NCI-H1930 (cell line): ENCODE data around the gene FGD2.
"Not testable (repeated sequence)": the region's sequence is repeated elsewhere in the genome, so short reads cannot be mapped to it uniquely, and the experiment has no call there.

ENCODE experiments used
- DNase-seq, 2 experiments: peaks; one replicate each; lab custom pipeline; 2025; lab: John Stamatoyannopoulos, UW

The FGD2 gene

GRCh38 chr6:37058984-37059343, 53.5 kb downstream of the FGD2 start:
- DNase-seq: not testable (repeated sequence)

DNA sequence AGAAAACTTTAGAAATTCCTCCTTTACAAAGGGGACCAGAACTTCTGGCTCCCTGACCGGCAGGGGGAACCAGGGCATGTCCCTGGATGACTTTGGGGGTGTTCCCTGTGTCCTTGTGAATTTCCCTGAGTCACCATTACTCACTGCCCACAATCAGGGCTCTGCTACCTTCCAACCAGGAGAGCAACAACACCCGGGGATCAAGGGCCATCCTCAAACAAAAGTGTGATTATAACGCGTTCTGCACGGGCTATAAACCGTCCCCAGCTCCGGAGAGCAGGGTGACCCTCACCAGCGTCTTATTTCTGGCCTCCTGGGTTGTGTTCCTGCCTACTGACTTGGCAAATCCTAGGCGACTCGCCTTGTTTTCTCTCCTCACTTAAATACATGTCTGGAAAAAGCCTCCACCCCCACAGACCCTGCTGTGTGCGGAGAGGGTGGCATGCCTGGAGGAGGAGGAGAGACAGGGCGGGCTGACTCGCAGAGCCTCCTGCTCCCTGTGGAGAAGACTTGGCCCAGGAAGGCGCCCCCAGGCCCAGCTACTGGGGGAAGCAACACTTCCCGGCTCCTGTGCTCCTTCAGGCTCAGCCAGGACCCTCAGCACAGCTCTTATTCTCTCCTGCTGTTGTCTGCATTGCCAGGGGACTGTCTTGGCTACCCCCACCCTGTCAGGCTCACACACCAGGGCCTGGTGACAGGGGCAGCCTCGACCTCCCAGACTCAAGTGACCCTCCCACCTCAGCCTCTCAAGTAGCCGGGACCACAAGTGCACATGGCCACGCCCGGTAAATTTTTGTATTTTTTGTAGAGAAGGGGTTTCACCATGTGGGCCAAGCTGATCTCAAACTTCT, 54.1 kb downstream of the FGD2 start:
- DNase-seq: no peak

DNA sequence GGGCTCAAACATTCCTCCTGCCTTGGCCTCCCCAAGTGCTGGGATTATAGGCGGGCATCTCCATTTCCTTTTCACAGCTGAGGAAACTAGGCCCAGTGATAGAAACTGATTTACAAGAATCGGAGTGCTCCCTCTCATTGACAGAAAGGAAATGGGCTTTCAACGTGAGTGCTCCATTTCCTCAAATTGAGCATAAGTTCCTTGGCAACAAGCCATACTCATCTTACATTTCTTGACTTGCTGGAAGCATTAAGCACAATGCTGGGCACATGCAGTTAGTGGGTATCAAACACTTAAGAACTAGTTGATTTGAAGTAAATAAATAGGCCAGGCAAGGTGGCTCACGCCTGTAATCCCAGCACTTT, 54.7 kb downstream of the FGD2 start:
- no peak for DNase-seq

DNA sequence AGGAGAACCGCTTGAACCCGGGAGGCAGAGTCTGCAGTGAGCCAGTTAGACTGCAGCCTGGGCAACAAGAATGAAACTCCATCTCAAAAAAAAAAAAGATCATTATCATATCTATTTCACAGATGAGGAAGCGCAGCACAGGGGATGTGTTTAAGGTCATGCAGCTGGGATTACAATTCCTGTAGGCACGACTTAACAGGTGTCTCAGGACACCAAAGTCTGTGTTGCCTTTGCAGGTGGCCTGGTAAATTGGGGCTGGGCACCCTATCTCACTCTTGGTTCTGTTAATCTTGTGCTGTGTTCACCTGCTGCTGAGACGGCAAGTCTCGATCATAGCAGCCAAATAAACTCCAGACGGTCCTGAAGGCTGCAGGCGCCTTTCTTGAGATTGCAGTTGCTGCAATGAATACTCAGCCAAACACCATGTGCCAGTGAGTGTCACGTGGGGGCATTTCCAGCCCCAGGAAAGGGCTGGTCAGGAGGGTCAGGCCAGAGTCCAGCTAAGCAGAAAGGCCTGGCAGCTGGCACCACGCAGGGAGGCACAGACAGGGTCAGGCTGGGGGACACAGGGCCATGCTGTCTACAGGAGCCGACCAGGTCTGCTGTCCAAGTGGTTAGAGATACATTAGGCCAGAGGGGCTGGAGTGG, 55.8 kb downstream of the FGD2 start:
- no peak for DNase-seq

DNA sequence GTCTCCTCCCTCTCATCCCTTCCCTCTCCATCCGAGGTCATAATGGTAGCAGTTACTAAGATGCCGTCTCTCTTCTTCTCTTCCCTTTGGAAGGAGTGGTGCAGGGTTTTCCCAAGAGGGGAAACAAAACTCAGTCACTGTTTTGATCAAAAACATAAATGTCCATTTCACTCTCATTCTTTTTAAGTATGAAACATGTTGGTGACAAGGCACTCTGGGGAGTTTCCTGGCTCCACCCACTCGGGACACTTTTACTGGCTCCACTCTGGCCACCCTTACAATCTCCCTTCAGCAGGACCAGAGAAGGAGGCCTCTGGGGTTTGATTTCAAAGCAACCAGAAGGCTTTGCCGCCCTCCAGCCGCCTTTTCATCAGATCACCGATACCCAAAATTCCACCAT, 57.0 kb downstream of the FGD2 start:
- no peak for DNase-seq

DNA sequence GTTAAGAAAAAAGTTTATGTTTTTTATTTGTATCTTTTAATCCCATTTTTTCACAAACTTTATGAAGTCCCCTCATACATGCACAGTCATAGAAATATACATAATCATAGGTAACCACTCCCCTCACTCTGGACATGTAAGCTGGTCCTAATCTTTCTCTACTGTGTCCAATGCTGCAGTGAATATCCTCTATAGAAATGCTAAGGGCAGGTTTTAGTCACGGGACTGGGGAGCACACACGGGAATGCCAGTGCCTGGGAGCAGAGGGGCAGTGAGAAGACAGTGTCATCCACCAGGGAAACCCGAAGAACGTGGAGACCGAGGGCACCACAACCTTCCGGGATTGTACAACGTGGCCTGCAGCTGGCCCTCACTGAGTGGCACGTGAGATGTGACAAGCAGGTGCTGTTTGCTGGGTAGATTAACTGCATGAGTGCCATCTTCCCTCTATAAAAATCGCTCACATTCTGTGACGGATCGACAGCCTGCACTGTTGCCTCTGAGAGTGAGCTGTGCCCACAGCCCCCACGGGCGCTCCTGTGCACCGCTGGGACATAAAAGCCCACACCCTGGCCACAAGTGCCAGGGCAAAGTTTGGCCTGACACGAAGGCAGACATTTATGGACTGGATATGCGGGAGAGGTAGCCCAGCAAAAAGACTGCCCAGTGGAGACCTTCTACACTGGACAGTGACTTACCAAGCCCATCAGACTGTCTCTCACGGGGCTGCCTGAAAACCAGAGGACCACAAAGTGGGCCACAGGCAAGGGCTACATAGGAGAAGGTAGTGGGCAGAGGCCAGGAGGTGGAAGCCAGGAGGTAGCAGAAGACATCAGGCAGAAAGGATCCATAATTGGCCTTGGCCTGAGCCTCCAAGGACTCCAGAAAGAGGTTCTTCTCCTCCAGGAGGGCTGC, 63.2 kb downstream of the FGD2 start:
- no peak for DNase-seq

DNA sequence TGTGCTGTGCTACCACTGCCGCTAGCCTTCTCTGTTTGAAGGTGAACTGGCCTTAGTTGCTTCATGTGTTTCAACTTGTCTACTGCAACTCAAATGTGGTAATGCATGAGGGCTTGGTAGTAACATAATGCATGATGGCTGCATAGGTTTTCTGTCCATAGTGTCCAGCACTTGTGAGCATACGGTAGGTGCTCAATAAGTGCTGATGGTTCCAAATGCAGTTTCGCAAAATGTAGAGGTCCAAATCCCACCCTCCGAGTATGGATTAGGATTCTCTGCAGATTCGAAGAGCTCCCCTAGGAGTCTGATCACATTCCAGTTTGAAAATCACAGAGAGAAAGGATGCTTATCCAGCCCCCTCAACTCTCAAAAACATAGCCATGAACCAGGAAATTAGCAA, 64.2 kb downstream of the FGD2 start:
- no peak for DNase-seq

DNA sequence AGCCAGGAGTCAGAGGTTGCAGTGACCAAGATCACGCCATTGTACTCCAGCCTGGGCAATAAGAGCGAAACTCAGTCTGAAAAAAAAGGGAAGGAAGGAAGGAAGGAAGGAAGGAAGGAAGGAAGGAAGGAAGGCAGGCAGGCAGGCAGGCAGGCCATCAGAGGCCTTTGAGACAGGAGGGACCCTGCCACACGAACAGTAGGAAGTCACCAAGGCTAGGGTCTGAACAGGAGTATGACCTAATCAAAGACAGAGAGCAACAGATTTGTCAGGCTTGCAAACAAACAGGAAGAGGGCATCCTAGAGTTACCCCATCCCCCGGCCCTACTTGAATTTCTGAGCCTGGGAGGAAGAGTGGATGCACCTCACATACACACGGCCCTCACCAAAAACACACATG, 67.1 kb downstream of the FGD2 start:
- DNase-seq: no peak

GRCh38 chr6:37074053-37074827, 68.8 kb downstream of the FGD2 start:
- DNase-seq: no peak

- no peak for DNase-seq
Measured at GRCh38 chr6:37077191-37077904, 71.9 kb downstream of the FGD2 start.

DNA sequence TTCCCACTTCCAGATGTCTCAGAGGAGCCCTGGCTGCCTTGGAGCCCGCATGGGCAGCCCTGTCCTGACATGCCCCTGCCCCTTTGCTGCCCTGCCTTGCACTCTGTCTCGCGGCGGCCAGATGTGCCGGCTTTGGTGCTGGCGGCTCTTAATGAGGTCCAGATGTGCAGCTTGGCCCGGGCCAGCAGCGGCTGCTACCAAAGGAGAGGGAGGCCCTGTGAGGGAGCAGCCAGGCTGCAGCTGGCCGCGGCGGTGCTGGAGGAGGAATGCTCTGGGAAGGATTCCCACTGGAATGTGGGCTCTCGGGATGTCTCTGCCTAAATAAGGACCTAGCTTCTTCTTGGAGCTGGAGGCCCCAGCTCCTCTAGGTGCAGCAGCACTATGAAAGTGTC, 72.4 kb downstream of the FGD2 start:
- no peak for DNase-seq
